IPS-15b (cell line): ENCODE results near the gene PAM.
"Not testable (repeated sequence)": the region's sequence is repeated elsewhere in the genome, so short reads cannot be mapped to it uniquely, and the experiment has no call there.

ENCODE experiments used
- H3K27me3 ChIP-seq: one replicate; pipeline ENCODE4 v1.6.1; 2013; ENCODE audit warnings: low read length; ENCODE audit not compliant: control insufficient read depth, insufficient read depth
- H3K36me3 ChIP-seq: one replicate; pipeline ENCODE4 v1.6.1; 2013; ENCODE audit warnings: low read length; ENCODE audit not compliant: control insufficient read depth, insufficient read depth
- H3K4me1 ChIP-seq: one replicate; pipeline ENCODE4 v1.6.1; 2013; ENCODE audit warnings: mild to moderate bottlenecking, low read length; ENCODE audit not compliant: control insufficient read depth, insufficient read depth
- H3K4me3 ChIP-seq: one replicate; pipeline ENCODE4 v1.5.1; 2013; ENCODE audit warnings: low read depth, low read length
- H3K9ac ChIP-seq: one replicate; pipeline ENCODE4 v1.6.1; 2013; ENCODE audit warnings: low read depth, mild to moderate bottlenecking, low read length
- H3K9me3 ChIP-seq: one replicate; pipeline ENCODE4 v1.6.1; 2013; ENCODE audit warnings: mild to moderate bottlenecking, low read length; ENCODE audit not compliant: control insufficient read depth, insufficient read depth

The PAM gene

DNA sequence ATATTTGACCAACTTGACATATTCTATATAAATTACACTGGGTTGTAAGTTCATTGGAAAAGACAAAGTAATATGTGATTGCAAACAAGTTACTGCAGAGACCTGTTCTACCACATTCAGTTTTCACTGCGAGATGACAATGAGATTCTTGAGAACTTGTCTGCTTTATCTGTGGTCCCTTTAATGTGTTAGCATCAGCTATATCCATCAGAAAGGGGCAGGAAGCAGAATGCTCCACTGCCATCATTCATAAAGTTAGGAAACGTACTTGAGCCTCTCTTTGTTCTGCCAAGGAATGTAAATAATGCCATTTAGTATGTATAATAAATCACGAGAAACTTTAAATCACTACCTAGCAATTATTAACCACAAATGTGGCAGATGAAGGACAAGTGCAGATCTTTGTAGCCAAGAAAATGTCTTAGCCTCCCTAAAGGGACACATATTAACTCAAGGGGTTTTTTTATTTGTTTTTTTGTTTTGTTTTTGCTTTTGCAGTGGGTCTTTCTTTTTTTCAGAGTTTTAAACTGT lies 305.4 kb downstream of the PAM start:
- H3K9me3 ChIP-seq, result no peaks in the 10 kb centered on the region
- H3K4me3 ChIP-seq, result no peak overlapping the region
- H3K36me3 ChIP-seq, result no peaks in the 10 kb centered on the region
- H3K27me3 ChIP-seq, result no peaks in the 10 kb centered on the region
- no peak overlapping the region for H3K9ac ChIP-seq
- H3K4me1 ChIP-seq, result peaks cover 2% of the 10 kb centered on the region

- Histone ChIP-seq H3K4me3 (no peak overlapping the region), H3K4me1 (no peaks in the 10 kb centered on the region), H3K9ac (no peak overlapping the region), H3K36me3 (no peaks in the 10 kb centered on the region), H3K9me3 (no peaks in the 10 kb centered on the region), H3K27me3 (no peaks in the 10 kb centered on the region)
Measured at GRCh38 chr5:103066326-103066725, 311.2 kb downstream of the PAM start.

DNA sequence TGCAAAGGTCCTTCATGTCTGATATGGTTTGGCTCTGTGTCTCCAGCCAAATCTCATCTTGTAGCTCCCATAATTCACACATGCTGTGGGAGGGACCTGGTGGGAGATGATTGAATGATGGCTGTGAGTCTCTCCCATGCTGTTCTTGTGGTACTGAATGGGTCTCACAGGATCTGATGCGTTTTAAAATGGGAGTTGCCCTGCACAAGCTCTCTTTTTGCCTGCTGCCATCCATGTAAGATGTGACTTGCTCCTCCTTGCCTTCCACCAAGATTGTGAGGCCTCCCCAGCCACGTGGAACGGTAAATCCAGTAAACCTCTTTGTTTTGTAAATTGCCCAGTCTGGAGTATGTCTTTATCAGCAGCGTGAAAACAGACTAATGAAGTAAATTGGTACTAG lies 318.4 kb downstream of the PAM start:
- H3K4me1 ChIP-seq, H3K9me3 ChIP-seq, H3K27me3 ChIP-seq, H3K4me3 ChIP-seq, H3K9ac ChIP-seq, H3K36me3 ChIP-seq: not testable (repeated sequence)

GRCh38 chr5:103075442-103075841 lies 320.3 kb downstream of the PAM start:
- Histone ChIP-seq H3K9ac (no peak overlapping the region), H3K4me3 (no peak overlapping the region), H3K4me1 (no peaks in the 10 kb centered on the region), H3K27me3 (no peaks in the 10 kb centered on the region), H3K9me3 (peaks cover 11% of the 10 kb centered on the region), H3K36me3 (no peaks in the 10 kb centered on the region)
